HepG2 (cell line): ENCODE measurements around the gene CSNK1D. TPM values are rescaled to one million over a fixed set of nuclear protein-coding genes. Genes with fewer than 3 reads are reported as not detected.
A peak's percentile ranks its signal among the peaks of the same experiment; 100 is the strongest.

Source experiments
- ATF7-NPFF ChIP-seq: sonication (generic); formaldehyde crosslinking; IDR thresholded peaks from 2 replicates; pipeline ENCODE4 v1.8.1; 2023; ENCODE audit warnings: mild to moderate bottlenecking, low read depth, missing genetic modification reagents, moderate library complexity
- CC2D1A ChIP-seq: sonication (generic); formaldehyde crosslinking; IDR thresholded peaks from 2 replicates; pipeline ENCODE4 v1.8.1; 2023; ENCODE audit warnings: mild to moderate bottlenecking, missing genetic modification reagents
- FOXK2 ChIP-seq: fragments of 450-650 bp; IDR thresholded peaks from 2 replicates; pipeline ENCODE4 v1.6.1; 2016
- FOXP1 ChIP-seq, 2 experiments: fragments of 450-650 bp in 1 of 2; IDR thresholded peaks; 2 replicates each; pipeline ENCODE4 v1.6.1; 2017 to 2018; ENCODE audit warnings: antibody characterized with exemption in 1 of 2
- KAT8 ChIP-seq: IDR thresholded peaks from 2 replicates; pipeline ENCODE4 v1.6.1; 2016; ENCODE audit warnings: missing genetic modification reagents, missing compliant biosample characterization
- MAFG ChIP-seq: sonication (generic); formaldehyde crosslinking; IDR thresholded peaks from 2 replicates; pipeline ENCODE4 v1.5.1; 2020; ENCODE audit warnings: mild to moderate bottlenecking, missing genetic modification reagents
- NRL ChIP-seq: sonication (generic); formaldehyde crosslinking; IDR thresholded peaks from 2 replicates; pipeline ENCODE4 v1.5.0; 2020; ENCODE audit warnings: missing genetic modification reagents, mild to moderate bottlenecking, moderate library complexity, borderline replicate concordance
- REPIN1 ChIP-seq: sonication (generic); formaldehyde crosslinking; IDR thresholded peaks from 2 replicates; pipeline ENCODE4 v1.8.0; 2022; ENCODE audit warnings: missing genetic modification reagents, low read depth, mild to moderate bottlenecking, borderline replicate concordance
- RXRB ChIP-seq: IDR thresholded peaks from 2 replicates; pipeline ENCODE4 v1.6.1; 2016; ENCODE audit warnings: borderline replicate concordance, missing genetic modification reagents, missing compliant biosample characterization
- SAFB2 ChIP-seq: sonication (generic); formaldehyde crosslinking; IDR thresholded peaks from 2 replicates; pipeline ENCODE4 v1.5.1; 2020; ENCODE audit warnings: missing genetic modification reagents, low read depth, mild to moderate bottlenecking, borderline replicate concordance
- SMAD9 ChIP-seq: sonication (generic); formaldehyde crosslinking; IDR thresholded peaks from 2 replicates; pipeline ENCODE4 v1.5.1; 2020; ENCODE audit warnings: mild to moderate bottlenecking, missing genetic modification reagents
- ZNF232 ChIP-seq: sonication (generic); formaldehyde crosslinking; IDR thresholded peaks from 2 replicates; pipeline ENCODE4 v1.4.0; 2020; ENCODE audit warnings: missing genetic modification reagents, borderline replicate concordance
- ZNF251 ChIP-seq: sonication (generic); formaldehyde crosslinking; IDR thresholded peaks from 2 replicates; pipeline ENCODE4 v1.9.0; 2021; ENCODE audit warnings: mild to moderate bottlenecking, missing genetic modification reagents
- ZNF432 ChIP-seq: sonication (generic); formaldehyde crosslinking; IDR thresholded peaks from 2 replicates; pipeline ENCODE4 v1.5.0; 2020; ENCODE audit warnings: missing genetic modification reagents, mild to moderate bottlenecking, borderline replicate concordance
- ZNF790 ChIP-seq: sonication (generic); formaldehyde crosslinking; IDR thresholded peaks from 2 replicates; pipeline ENCODE4 v1.8.0; 2022; ENCODE audit warnings: missing genetic modification reagents, mild to moderate bottlenecking, borderline replicate concordance
- ZUFSP ChIP-seq: sonication (generic); formaldehyde crosslinking; IDR thresholded peaks from 2 replicates; pipeline ENCODE4 v1.9.0; 2021; ENCODE audit warnings: missing genetic modification reagents, mild to moderate bottlenecking, borderline replicate concordance
- polyA plus RNA-seq, 8 experiments: library from polyadenylated mRNA; depleted of rRNA in 3 of 8; stranded (reverse) in 7 of 8; unstranded in 1 of 8; fragments of >200 nt; fragmentation: Illumina TruSeq in 4 of 8; extraction: Trizol in 4 of 8; gene quantifications; 2 replicates each; pipeline versions ENCODE4 v1.2.1 to v1.2.3, GENCODE V29; 2011 to 2016; ENCODE audit warnings: low read depth in 4 of 8, missing spikeins in 1 of 8, mixed read lengths in 1 of 8; ENCODE audit not compliant: insufficient read depth in 1 of 8
- total RNA-seq, 5 experiments: library from RNA; depleted of rRNA; stranded (reverse); fragments of >200 nt; fragmentation: Illumina TruSeq; extraction: Trizol; gene quantifications; 2 replicates each; pipeline ENCODE4 v1.2.3, GENCODE V29; 2016; ENCODE audit warnings: low read depth in 1 of 5
- TF ChIP-seq, protein P1 (sequence below): sonication (generic); formaldehyde crosslinking; IDR thresholded peaks from 2 replicates; pipeline ENCODE4 v1.4.0; 2020; ENCODE audit warnings: missing genetic modification reagents
- TF ChIP-seq, protein P2 (sequence below): IDR thresholded peaks from 2 replicates; pipeline ENCODE4 v1.6.1; 2012; ENCODE audit warnings: inconsistent platforms
- TF ChIP-seq, protein P3 (sequence below): sonication (generic); formaldehyde crosslinking; IDR thresholded peaks from 2 replicates; pipeline ENCODE4 v1.8.0; 2022; ENCODE audit warnings: mild to moderate bottlenecking, missing genetic modification reagents
- TF ChIP-seq, protein P4 (sequence below): sonication (generic); formaldehyde crosslinking; IDR thresholded peaks from 2 replicates; pipeline ENCODE4 v1.4.0; 2020; ENCODE audit warnings: missing genetic modification reagents, mild to moderate bottlenecking, borderline replicate concordance

CSNK1D gene
- total and polyA plus RNA-seq, 2 of the 13 experiments (the other 11 are each of a cell fraction or from before 2014, with no cell fraction given), result 31.5 to 128 TPM

GRCh38 chr17:82316651-82317393 is 43.3 kb upstream of the CSNK1D start (continued):
- TF ChIP-seq, protein P1, sequence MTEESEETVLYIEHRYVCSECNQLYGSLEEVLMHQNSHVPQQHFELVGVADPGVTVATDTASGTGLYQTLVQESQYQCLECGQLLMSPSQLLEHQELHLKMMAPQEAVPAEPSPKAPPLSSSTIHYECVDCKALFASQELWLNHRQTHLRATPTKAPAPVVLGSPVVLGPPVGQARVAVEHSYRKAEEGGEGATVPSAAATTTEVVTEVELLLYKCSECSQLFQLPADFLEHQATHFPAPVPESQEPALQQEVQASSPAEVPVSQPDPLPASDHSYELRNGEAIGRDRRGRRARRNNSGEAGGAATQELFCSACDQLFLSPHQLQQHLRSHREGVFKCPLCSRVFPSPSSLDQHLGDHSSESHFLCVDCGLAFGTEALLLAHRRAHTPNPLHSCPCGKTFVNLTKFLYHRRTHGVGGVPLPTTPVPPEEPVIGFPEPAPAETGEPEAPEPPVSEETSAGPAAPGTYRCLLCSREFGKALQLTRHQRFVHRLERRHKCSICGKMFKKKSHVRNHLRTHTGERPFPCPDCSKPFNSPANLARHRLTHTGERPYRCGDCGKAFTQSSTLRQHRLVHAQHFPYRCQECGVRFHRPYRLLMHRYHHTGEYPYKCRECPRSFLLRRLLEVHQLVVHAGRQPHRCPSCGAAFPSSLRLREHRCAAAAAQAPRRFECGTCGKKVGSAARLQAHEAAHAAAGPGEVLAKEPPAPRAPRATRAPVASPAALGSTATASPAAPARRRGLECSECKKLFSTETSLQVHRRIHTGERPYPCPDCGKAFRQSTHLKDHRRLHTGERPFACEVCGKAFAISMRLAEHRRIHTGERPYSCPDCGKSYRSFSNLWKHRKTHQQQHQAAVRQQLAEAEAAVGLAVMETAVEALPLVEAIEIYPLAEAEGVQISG (CRISPR knock-in tag), result 0 out of 2 replicates have a peak, but pooled peaks have one; percentile 29
- no peak for TF ChIP-seq CC2D1A (CRISPR knock-in tag)
- TF ChIP-seq ZNF232, result no peak
- no peak for TF ChIP-seq ZNF432 (CRISPR knock-in tag)
- TF ChIP-seq SMAD9, result no peak
- no peak for TF ChIP-seq KAT8 (CRISPR knock-in tag)
- peak; percentile 32; the same call in 1 of the 2 replicates for TF ChIP-seq SAFB2 (CRISPR knock-in tag)
- TF ChIP-seq NRL (CRISPR knock-in tag), result peak; percentile 16; the same call in 1 of the 2 replicates
- TF ChIP-seq ATF7-NPFF, result no peak
- TF ChIP-seq MAFG (CRISPR knock-in tag), result no peak
- TF ChIP-seq, protein P2, sequence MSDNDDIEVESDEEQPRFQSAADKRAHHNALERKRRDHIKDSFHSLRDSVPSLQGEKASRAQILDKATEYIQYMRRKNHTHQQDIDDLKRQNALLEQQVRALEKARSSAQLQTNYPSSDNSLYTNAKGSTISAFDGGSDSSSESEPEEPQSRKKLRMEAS, result 0 out of 2 replicates have a peak, but pooled peaks have one; percentile 5
- TF ChIP-seq, protein P3, sequence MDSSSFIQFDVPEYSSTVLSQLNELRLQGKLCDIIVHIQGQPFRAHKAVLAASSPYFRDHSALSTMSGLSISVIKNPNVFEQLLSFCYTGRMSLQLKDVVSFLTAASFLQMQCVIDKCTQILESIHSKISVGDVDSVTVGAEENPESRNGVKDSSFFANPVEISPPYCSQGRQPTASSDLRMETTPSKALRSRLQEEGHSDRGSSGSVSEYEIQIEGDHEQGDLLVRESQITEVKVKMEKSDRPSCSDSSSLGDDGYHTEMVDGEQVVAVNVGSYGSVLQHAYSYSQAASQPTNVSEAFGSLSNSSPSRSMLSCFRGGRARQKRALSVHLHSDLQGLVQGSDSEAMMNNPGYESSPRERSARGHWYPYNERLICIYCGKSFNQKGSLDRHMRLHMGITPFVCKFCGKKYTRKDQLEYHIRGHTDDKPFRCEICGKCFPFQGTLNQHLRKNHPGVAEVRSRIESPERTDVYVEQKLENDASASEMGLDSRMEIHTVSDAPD (CRISPR knock-in tag), result peak; percentile 61; the same call in 1 of the 2 replicates
- TF ChIP-seq RXRB (CRISPR knock-in tag), result no peak
- no peak for TF ChIP-seq ZNF790 (CRISPR knock-in tag)
- TF ChIP-seq FOXP1 (IDR thresholded peaks at IDR 0.05), result no peak
- no peak for TF ChIP-seq FOXP1 (CRISPR knock-in tag; IDR thresholded peaks at IDR 0.05)
- 0 out of 2 replicates have a peak, but pooled peaks have one; percentile 15 for TF ChIP-seq REPIN1
- TF ChIP-seq, protein P4, sequence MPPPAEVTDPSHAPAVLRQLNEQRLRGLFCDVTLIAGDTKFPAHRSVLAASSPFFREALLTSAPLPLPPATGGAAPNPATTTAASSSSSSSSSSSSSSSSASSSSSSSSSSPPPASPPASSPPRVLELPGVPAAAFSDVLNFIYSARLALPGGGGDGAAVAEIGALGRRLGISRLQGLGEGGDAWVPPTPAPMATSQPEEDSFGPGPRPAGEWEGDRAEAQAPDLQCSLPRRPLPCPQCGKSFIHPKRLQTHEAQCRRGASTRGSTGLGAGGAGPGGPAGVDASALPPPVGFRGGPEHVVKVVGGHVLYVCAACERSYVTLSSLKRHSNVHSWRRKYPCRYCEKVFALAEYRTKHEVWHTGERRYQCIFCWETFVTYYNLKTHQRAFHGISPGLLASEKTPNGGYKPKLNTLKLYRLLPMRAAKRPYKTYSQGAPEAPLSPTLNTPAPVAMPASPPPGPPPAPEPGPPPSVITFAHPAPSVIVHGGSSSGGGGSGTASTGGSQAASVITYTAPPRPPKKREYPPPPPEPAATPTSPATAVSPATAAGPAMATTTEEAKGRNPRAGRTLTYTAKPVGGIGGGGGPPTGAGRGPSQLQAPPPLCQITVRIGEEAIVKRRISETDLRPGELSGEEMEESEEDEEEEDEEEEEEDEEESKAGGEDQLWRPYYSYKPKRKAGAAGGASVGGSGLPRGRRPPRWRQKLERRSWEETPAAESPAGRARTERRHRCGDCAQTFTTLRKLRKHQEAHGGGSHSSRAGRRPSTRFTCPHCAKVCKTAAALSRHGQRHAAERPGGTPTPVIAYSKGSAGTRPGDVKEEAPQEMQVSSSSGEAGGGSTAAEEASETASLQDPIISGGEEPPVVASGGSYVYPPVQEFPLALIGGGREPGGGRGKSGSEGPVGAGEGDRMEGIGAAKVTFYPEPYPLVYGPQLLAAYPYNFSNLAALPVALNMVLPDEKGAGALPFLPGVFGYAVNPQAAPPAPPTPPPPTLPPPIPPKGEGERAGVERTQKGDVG (CRISPR knock-in tag), result no peak
- no peak for TF ChIP-seq FOXK2
- no peak for TF ChIP-seq ZUFSP (CRISPR knock-in tag)
- no peak for TF ChIP-seq ZNF251 (CRISPR knock-in tag)
